Measurements from ENCODE around the gene NOP16. TPM values are rescaled to one million over a fixed set of nuclear protein-coding genes. Genes with fewer than 3 reads are reported as not detected.

Gene NOP16
- total and polyA plus RNA-seq, 8 donors = 4.7 to 23.2 (median 10.2) TPM

- WGBS, 2 donors = 43 to 86% methylated on average over 1 of the region's 1 CpG
- no peak for ATAC-seq
- Histone ChIP-seq H3K4me1 (no peaks in the 10 kb centered on the region), H3K27ac (no peak overlapping the region), H3K4me3 (no peak overlapping the region), H3K27me3 (no peaks in the 10 kb centered on the region), H3K9me3 (no peaks in the 10 kb centered on the region), H3K36me3 (no peaks in the 10 kb centered on the region)
- no peak for TF ChIP-seq CTCF (IDR thresholded peaks at IDR 0.05)
- intact Hi-C loops (cut with DNase I) = no loop called here
- no peak for DNase-seq
- FAIRE-seq = no peak
Measured at GRCh38 chr5:176426876-176427275, 38.5 kb upstream of the NOP16 start.

- Histone ChIP-seq H3K9me3 (no peaks in the 10 kb centered on the region), H3K4me1 (no peaks in the 10 kb centered on the region), H3K27me3 (no peaks in the 10 kb centered on the region), H3K27ac (no peak overlapping the region), H3K4me3 (no peak overlapping the region), H3K36me3 (no peaks in the 10 kb centered on the region)
- 74 to 93% methylated on average over 1 of the region's 1 CpG for WGBS, 2 donors
- no peak for TF ChIP-seq CTCF (IDR thresholded peaks at IDR 0.05)
- ATAC-seq (no peak), FAIRE-seq (no peak), DNase-seq (no peak)
- intact Hi-C loops (cut with DNase I) = no loop called here
Measured at GRCh38 chr5:176425791-176426190, 37.4 kb upstream of the NOP16 start.

- Histone ChIP-seq H3K27me3 (no peaks in the 10 kb centered on the region), H3K4me3 (no peak overlapping the region), H3K4me1 (no peaks in the 10 kb centered on the region), H3K27ac (no peak overlapping the region), H3K9me3 (no peaks in the 10 kb centered on the region), H3K36me3 (no peaks in the 10 kb centered on the region)
- ATAC-seq = no peak
- intact Hi-C loops (cut with DNase I) = no loop called here
- DNase-seq = no peak
- 84 to 96% methylated on average over 1 of the region's 1 CpG for WGBS, 2 donors
- no peak for TF ChIP-seq CTCF (IDR thresholded peaks at IDR 0.05)
- FAIRE-seq = no peak
Measured at GRCh38 chr5:176425138-176425537, 36.7 kb upstream of the NOP16 start.

GRCh38 chr5:176424181-176424580 is 35.8 kb upstream of the NOP16 start:
- no peaks in the 10 kb centered on the region for H3K27me3 ChIP-seq
- H3K4me3 ChIP-seq = no peak overlapping the region
- FAIRE-seq (no peak), DNase-seq (no peak), ATAC-seq (no peak)
- H3K36me3 ChIP-seq = no peaks in the 10 kb centered on the region
- 72 to 75% methylated on average over 3 of the region's 3 CpGs for WGBS, 2 donors
- no peak for TF ChIP-seq CTCF (IDR thresholded peaks at IDR 0.05)
- H3K9me3 ChIP-seq = no peaks in the 10 kb centered on the region
- H3K27ac ChIP-seq = no peak overlapping the region
- no peaks in the 10 kb centered on the region for H3K4me1 ChIP-seq
- intact Hi-C loops (cut with DNase I) = no loop called here

GRCh38 chr5:176420972-176421544 is 32.7 kb upstream of the NOP16 start:
- no peak for TF ChIP-seq CTCF (IDR thresholded peaks at IDR 0.05)
- no peak for FAIRE-seq
- 41 to 57% methylated on average over 2 of the region's 2 CpGs for WGBS, 2 donors

More at GRCh38 chr5:176420972-176421544, 32.7 kb upstream of the NOP16 start:
- Histone ChIP-seq H3K27me3 (no peaks in the 10 kb centered on the region), H3K4me1 (peaks cover 0 to 4% (median 0%) of the 10 kb centered on the region in 3 donors), H3K36me3 (no peaks in the 10 kb centered on the region), H3K9me3 (no peaks in the 10 kb centered on the region), H3K27ac (no peak overlapping the region), H3K4me3 (no peak overlapping the region)
- intact Hi-C loops (cut with DNase I) = no loop called here
- ATAC-seq (no peak), DNase-seq (no peak)
